Fibroblast of lung (primary cell): Measurements from ENCODE around the gene RRAS2.
"Not testable (repeated sequence)": the region's sequence is repeated elsewhere in the genome, so short reads cannot be mapped to it uniquely, and the experiment has no call there.

Experiments used
- CTCF ChIP-seq, 2 donors: IDR thresholded peaks in 1 of 2; conservative IDR thresholded peaks in 1 of 2; 1 replicate in 1 of 2; 2 replicates in 1 of 2; pipeline ENCODE4 v1.5.1; 2011 to 2012; ENCODE audit warnings: low read length in 2 of 2, control low read depth in 1 of 2, inconsistent platforms in 1 of 2, low read depth in 1 of 2, mild to moderate bottlenecking in 1 of 2
- EZH2 ChIP-seq: IDR thresholded peaks from 2 replicates; pipeline ENCODE4 v1.5.1; 2012; ENCODE audit warnings: low read length, control low read depth, mild to moderate bottlenecking; ENCODE audit errors: missing control alignments

GRCh38 chr11:14354604-14355003, 4.4 kb downstream of the RRAS2 start:
- not testable (repeated sequence) for TF ChIP-seq CTCF (conservative IDR thresholded peaks at IDR 0.05 in 1 of 2, IDR thresholded peaks at IDR 0.05 in 1 of 2; ENCODE audit: low read depth in 1 of 2, low read length in 2 of 2); EZH2
